K562 (cell line): ENCODE measurements around the gene RASAL1. TPM values are rescaled to one million over a fixed set of nuclear protein-coding genes. Genes with fewer than 3 reads are reported as not detected.

Source experiments
- ATAC-seq: fragments of 200-7000 bp; cut with Tn5 transposase; 3 replicates; pipeline ENCODE4 v1.9.1; 2020; ENCODE audit warnings: moderate library complexity
- BruUV-seq: library from RNA; stranded (reverse); fragments of 400-500 nt; replicated peaks from 2 replicates; lab custom pipeline; 2021; lab: Mats Ljungman, UMichigan
- CTCF ChIA-PET: fragments of 300-600 bp; formaldehyde crosslinking; extraction: SDS; loops from one replicate; lab custom pipeline; 2021; ENCODE audit warnings: low intra/inter-chr PET ratio; lab: Yijun Ruan, JAX
- POLR2A ChIA-PET: fragments of 300-600, 350-650 bp; sonication (Branson Sonifier 250); formaldehyde crosslinking; extraction: SDS; loops from one replicate; lab custom pipeline; 2021; ENCODE audit warnings: antibody characterized with exemption, inconsistent platforms; lab: Yijun Ruan, JAX
- DNase-seq, 4 experiments: peaks; one replicate each; pipeline versions ENCODE4 v3.0.0 to v3.0.0-alpha.2; 2011 to 2018; ENCODE audit warnings: low spot score in 3 of 4, mixed read lengths in 3 of 4; ENCODE audit errors: extremely low read depth in 1 of 4
- FAIRE-seq: peaks from 2 replicates; lab custom pipeline; 2011; peaks lifted over from hg19 to GRCh38; lab: Jason Lieb, UNC
- H2AFZ ChIP-seq: 2 replicates; pipeline ENCODE4 v1.6.0; 2011; ENCODE audit warnings: low read depth, low read length, control low read depth, inconsistent platforms
- H3K27ac ChIP-seq: fragments of 200-600 bp; 3 replicates; pipeline ENCODE4 v1.8.0; 2011; ENCODE audit warnings: low read depth, mild to moderate bottlenecking, control low read depth, inconsistent platforms, low read length, moderate library complexity, mixed read lengths; ENCODE audit errors: extremely low read depth
- H3K27me3 ChIP-seq, 2 experiments: fragments of 300-600 bp in 1 of 2; 2 replicates in 1 of 2; 3 replicates in 1 of 2; pipeline versions ENCODE4 v1.6.0 to v1.8.0; 2011; ENCODE audit warnings: inconsistent platforms in 2 of 2, low read length in 2 of 2, mild to moderate bottlenecking in 1 of 2, mixed read lengths in 1 of 2, moderate library complexity in 1 of 2; ENCODE audit not compliant: control insufficient read depth in 2 of 2, insufficient read depth in 2 of 2
- H3K36me3 ChIP-seq: fragments of 300-600 bp; 3 replicates; pipeline ENCODE4 v1.8.0; 2011; ENCODE audit warnings: mild to moderate bottlenecking, low read length, inconsistent platforms; ENCODE audit not compliant: control insufficient read depth, insufficient read depth
- H3K4me1 ChIP-seq, 2 experiments: fragments of 200-600 bp in 1 of 2; replicated peaks in 1 of 2; 2 replicates in 1 of 2; 3 replicates in 1 of 2; pipeline versions ENCODE4 v1.5.1 to v1.8.0; 2011; ENCODE audit warnings: inconsistent platforms in 2 of 2, low read length in 2 of 2, mild to moderate bottlenecking in 1 of 2, mixed read lengths in 1 of 2, moderate library complexity in 1 of 2; ENCODE audit not compliant: control insufficient read depth in 2 of 2, insufficient read depth in 2 of 2
- H3K4me2 ChIP-seq: 2 replicates; pipeline ENCODE4 v1.6.1; 2011; ENCODE audit warnings: low read length, control low read depth, inconsistent platforms, mixed read lengths; ENCODE audit not compliant: insufficient read depth
- H3K4me3 ChIP-seq: fragments of 200-600 bp; sonication (generic), shearing (Covaris generic); 2 replicates; pipeline ENCODE4 v1.5.1; 2016; ENCODE audit warnings: control low read depth, inconsistent platforms
- H3K79me2 ChIP-seq: fragments of 200-600 bp; 3 replicates; pipeline ENCODE4 v1.8.0; 2011; ENCODE audit warnings: low read length, inconsistent platforms; ENCODE audit not compliant: control insufficient read depth, insufficient read depth
- H3K9ac ChIP-seq, 2 experiments: 2 replicates each; pipeline versions ENCODE4 v1.6.0 to v1.6.1; 2011; ENCODE audit warnings: low read depth in 2 of 2, low read length in 2 of 2, control low read depth in 1 of 2, inconsistent platforms in 1 of 2, mild to moderate bottlenecking in 1 of 2, mixed read lengths in 1 of 2; ENCODE audit not compliant: insufficient read depth in 1 of 2
- H3K9me1 ChIP-seq: one replicate; pipeline ENCODE4 v1.6.0; 2011; ENCODE audit warnings: inconsistent platforms, mild to moderate bottlenecking, low read length, moderate library complexity; ENCODE audit not compliant: control insufficient read depth, insufficient read depth
- H3K9me3 ChIP-seq: replicated peaks from 2 replicates; pipeline ENCODE4 v1.5.1; 2011; ENCODE audit warnings: low read depth, low read length, inconsistent platforms; ENCODE audit not compliant: control insufficient read depth, insufficient read depth
- H4K20me1 ChIP-seq: replicated peaks from 2 replicates; pipeline ENCODE4 v1.6.1; 2011; ENCODE audit warnings: low read length, inconsistent platforms, mixed read lengths; ENCODE audit not compliant: control insufficient read depth, insufficient read depth
- DLX4 ChIP-seq: fragments of 250-450 bp; sonication (Bioruptor Pico); IDR thresholded peaks from 2 replicates; pipeline ENCODE4 v1.6.1; 2021; ENCODE audit warnings: mild to moderate bottlenecking
- ESRRB ChIP-seq: fragments of 250-450 bp; sonication (Bioruptor Pico); IDR thresholded peaks from 2 replicates; pipeline ENCODE4 v1.5.0; 2020; ENCODE audit warnings: mild to moderate bottlenecking, moderate library complexity, borderline replicate concordance
- HNRNPK ChIP-seq: fragments of 200-400 bp; formaldehyde crosslinking; IDR thresholded peaks from one replicate; pipeline ENCODE4 v1.6.1; 2018; ENCODE audit warnings: mild to moderate bottlenecking, low read depth, low read length; ENCODE audit not compliant: poor library complexity, severe bottlenecking
- PBX2 ChIP-seq, 2 experiments: IDR thresholded peaks in 1 of 2; conservative IDR thresholded peaks in 1 of 2; 2 replicates each; pipeline ENCODE4 v1.6.1; 2016; ENCODE audit warnings: low read depth in 2 of 2, mild to moderate bottlenecking in 1 of 2, missing compliant biosample characterization in 1 of 2, missing genetic modification characterization in 1 of 2, moderate library complexity in 1 of 2
- PTRF ChIP-seq: fragments of 450-650 bp; IDR thresholded peaks from 2 replicates; pipeline ENCODE4 v1.6.1; 2016; ENCODE audit warnings: mild to moderate bottlenecking, missing genetic modification characterization, missing compliant biosample characterization
- SRSF9 ChIP-seq: fragments of 200-400 bp; formaldehyde crosslinking; IDR thresholded peaks from 2 replicates; pipeline ENCODE4 v1.6.1; 2017; ENCODE audit warnings: low read depth, low read length, borderline replicate concordance
- ZMIZ1 ChIP-seq, 2 experiments: fragments of 150-350 bp in 1 of 2; IDR thresholded peaks; 2 replicates each; pipeline ENCODE4 v1.6.1; 2012 to 2016; ENCODE audit warnings: low read depth in 2 of 2, low read length in 2 of 2, mild to moderate bottlenecking in 1 of 2, moderate library complexity in 1 of 2
- ZNF212 ChIP-seq: fragments of 450-650 bp; formaldehyde crosslinking; IDR thresholded peaks from 2 replicates; pipeline ENCODE4 v1.4.0; 2020; ENCODE audit warnings: mild to moderate bottlenecking
- ZNF444 ChIP-seq: fragments of 250-450 bp; sonication (Bioruptor Pico); IDR thresholded peaks from 2 replicates; pipeline ENCODE4 v1.4.0; 2020; ENCODE audit warnings: mild to moderate bottlenecking, moderate library complexity
- WGBS: fragments of 100-300 bp; shearing (Covaris generic); methylation state at CpG from one replicate; pipeline ENCODE4 v1.1.6; 2016; ENCODE audit warnings: low coverage, mixed read lengths; ENCODE audit not compliant: insufficient coverage; ENCODE audit errors: missing lambda C conversion rate; 5-methylcytosine and 5-hydroxymethylcytosine counted together
- in situ Hi-C: fragments of 300-500 bp; cut with MboI; formaldehyde crosslinking; loops from 4 replicates; pipeline ENCODE4 v1.15.0; 2018; ENCODE audit warnings: inconsistent platforms, mixed read lengths
- intact Hi-C: fragments of 100-400 bp; cut with micrococcal nuclease; formaldehyde crosslinking; loops from 2 replicates; pipeline ENCODE4 v1.14.2; 2022
- polyA plus RNA-seq, 8 experiments: library from polyadenylated mRNA; depleted of rRNA in 4 of 8; stranded (reverse) in 5 of 8; unstranded in 3 of 8; fragments of >200 nt; fragmentation: Nextera tagmentation in 2 of 8; fragmentation: Illumina TruSeq in 1 of 8; extraction: Ambion mirVana in 2 of 8; extraction: Trizol in 1 of 8; gene quantifications; 2 replicates each; pipeline versions ENCODE4 v1.2.1 to v1.2.3, GENCODE V29; 2011 to 2014; ENCODE audit warnings: inconsistent platforms in 1 of 8, missing spikeins in 1 of 8
- total RNA-seq, 7 experiments: library from RNA; depleted of rRNA in 6 of 7; stranded (reverse); fragments of >200 nt in 6 of 7; fragmentation: Illumina TruSeq in 2 of 7; extraction: Trizol in 2 of 7; gene quantifications; 2 replicates each; pipeline versions ENCODE4 v1.2.1 to v1.2.3, GENCODE V29; 2011 to 2021; ENCODE audit warnings: low replicate concordance in 1 of 7
- TF ChIP-seq, protein P1 (sequence below): fragments of 250-450 bp; sonication (Bioruptor Pico); IDR thresholded peaks from 2 replicates; pipeline ENCODE4 v1.5.0; 2021
- TF ChIP-seq, protein P2 (sequence below): conservative IDR thresholded peaks from 2 replicates; pipeline ENCODE4 v1.6.1; 2011; ENCODE audit warnings: low read depth, mild to moderate bottlenecking, low read length; ENCODE audit not compliant: control insufficient read depth

Gene RASAL1
- total and polyA plus RNA-seq, 9 of the 15 experiments (the other 6 are each of a cell fraction or from before 2014, with no cell fraction given), result 0.06 to 0.16 (median 0.14) TPM; not detected in 6

- peaks cover 15% of the 10 kb centered on the region; the same call in 1 of the 2 replicates for H4K20me1 ChIP-seq
- POLR2A ChIA-PET, result interaction anchor here (0.5 to 0.6 kb wide), 2 partner anchors 44 to 609 kb away, joined by 3 read pairs; no protein-coding TSS in a partner anchor
- intact Hi-C loops, result no loop called here
- TF ChIP-seq ZNF212 (CRISPR knock-in tag) (no peak), DLX4 (CRISPR knock-in tag) (no peak), ESRRB (CRISPR knock-in tag) (no peak), PBX2 (CRISPR knock-in tag; IDR thresholded peaks at IDR 0.05; ENCODE audit: low read depth) (no peak), PBX2 (tag; conservative IDR thresholded peaks at IDR 0.05; ENCODE audit: low read depth) (no peak), HNRNPK (no peak), PTRF (tag) (no peak), SRSF9 (no peak), ZNF444 (CRISPR knock-in tag) (no peak), ZMIZ1 (IDR thresholded peaks at IDR 0.05; ENCODE audit: low read depth in 2 of 2, low read length in 2 of 2) (no peak)
- TF ChIP-seq, protein P1, sequence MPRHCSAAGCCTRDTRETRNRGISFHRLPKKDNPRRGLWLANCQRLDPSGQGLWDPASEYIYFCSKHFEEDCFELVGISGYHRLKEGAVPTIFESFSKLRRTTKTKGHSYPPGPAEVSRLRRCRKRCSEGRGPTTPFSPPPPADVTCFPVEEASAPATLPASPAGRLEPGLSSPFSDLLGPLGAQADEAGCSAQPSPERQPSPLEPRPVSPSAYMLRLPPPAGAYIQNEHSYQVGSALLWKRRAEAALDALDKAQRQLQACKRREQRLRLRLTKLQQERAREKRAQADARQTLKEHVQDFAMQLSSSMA (CRISPR knock-in tag), result no peak
- TF ChIP-seq, protein P2, sequence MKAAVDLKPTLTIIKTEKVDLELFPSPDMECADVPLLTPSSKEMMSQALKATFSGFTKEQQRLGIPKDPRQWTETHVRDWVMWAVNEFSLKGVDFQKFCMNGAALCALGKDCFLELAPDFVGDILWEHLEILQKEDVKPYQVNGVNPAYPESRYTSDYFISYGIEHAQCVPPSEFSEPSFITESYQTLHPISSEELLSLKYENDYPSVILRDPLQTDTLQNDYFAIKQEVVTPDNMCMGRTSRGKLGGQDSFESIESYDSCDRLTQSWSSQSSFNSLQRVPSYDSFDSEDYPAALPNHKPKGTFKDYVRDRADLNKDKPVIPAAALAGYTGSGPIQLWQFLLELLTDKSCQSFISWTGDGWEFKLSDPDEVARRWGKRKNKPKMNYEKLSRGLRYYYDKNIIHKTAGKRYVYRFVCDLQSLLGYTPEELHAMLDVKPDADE, result no peak
Observed at GRCh38 chr12:113109872-113110599, 25.5 kb downstream of the RASAL1 start.

More at GRCh38 chr12:113109872-113110599, 25.5 kb downstream of the RASAL1 start:
- no peaks in the 10 kb centered on the region for H3K9me3 ChIP-seq
- H3K36me3 ChIP-seq, result no peaks in the 10 kb centered on the region
- H3K4me3 ChIP-seq, result no peak overlapping the region
- DNase-seq (no peak), ATAC-seq (no peak), FAIRE-seq (no peak)
- H3K79me2 ChIP-seq, result no peaks in the 10 kb centered on the region
- H3K9ac ChIP-seq, result no peak overlapping the region
- no peak overlapping the region for H2AFZ ChIP-seq
- H3K4me1 ChIP-seq, result peaks cover 0 to 12% of the 10 kb centered on the region in 2 experiments; a peak in 1 of 5 replicates
- WGBS, result under 1% methylated on average over 7 of the region's 7 CpGs
- no peaks in the 10 kb centered on the region for H3K9me1 ChIP-seq
- BruUV-seq, result no TSS peak
- H3K27me3 ChIP-seq, result peaks cover 25 to 65% of the 10 kb centered on the region in 2 experiments
- CTCF ChIA-PET, result no interaction called here
- no peak overlapping the region for H3K4me2 ChIP-seq
- in situ Hi-C loops, result no loop called here
- H3K27ac ChIP-seq, result no peak overlapping the region
